ENCODE data around the gene QTRT2. TPM values are rescaled to one million over a fixed set of nuclear protein-coding genes. Genes with fewer than 3 reads are reported as not detected.

Gene QTRT2
- total RNA-seq, 1 experiment from 2014 or later: 84.1 TPM

- no peak overlapping the region for H3K23ac ChIP-seq (ENCODE audit: insufficient read length, low read depth, low read length)
- no peak for DNase-seq
- H2BK5ac ChIP-seq (ENCODE audit: insufficient read length, low read length): no peak overlapping the region
- Mint-ChIP-seq H3K4me3 (no peak overlapping the region), H3K27me3 (ENCODE audit: low read depth) (no peaks in the 10 kb centered on the region; the same call in 1 of the 2 replicates), H3K4me1 (peaks cover 4 to 6% of the 10 kb centered on the region in 2 experiments), H3K27ac (no peak overlapping the region), H3K36me3 (ENCODE audit: insufficient read depth in 1 of 3, low read depth in 3 of 3) (no peaks in the 10 kb centered on the region), H3K9me3 (no peaks in the 10 kb centered on the region)
- no peak overlapping the region for H2AK5ac ChIP-seq (ENCODE audit: insufficient read length, low read length)
- no peak overlapping the region for H3K56ac ChIP-seq (ENCODE audit: insufficient read length, low read depth, low read length)
- H3K27ac ChIP-seq (ENCODE audit: insufficient read length, low read depth, low read length): no peak overlapping the region
- no peak overlapping the region for H2BK20ac ChIP-seq (ENCODE audit: low read depth, low read length, poor library complexity, severe bottlenecking)
- H2BK15ac ChIP-seq (ENCODE audit: low read depth, low read length): no peak overlapping the region
- H3K4me1 ChIP-seq (ENCODE audit: insufficient read depth, low read length): no peaks in the 10 kb centered on the region
- H2BK12ac ChIP-seq (ENCODE audit: insufficient read length, low read depth, low read length): no peak overlapping the region
- H3K9ac ChIP-seq (ENCODE audit: extremely low read depth, insufficient read length, low read length): no peak overlapping the region
- no peaks in the 10 kb centered on the region for H3K9me3 ChIP-seq (ENCODE audit: control insufficient read depth, low read depth, low read length)
- no peak overlapping the region for H4K8ac ChIP-seq (replicated peaks; ENCODE audit: insufficient read length, low read depth, low read length)
- H3K79me1 ChIP-seq (ENCODE audit: insufficient read depth, low read depth, low read length, poor library complexity, severe bottlenecking): no peaks in the 10 kb centered on the region
- no peak overlapping the region for H3T11ph ChIP-seq (ENCODE audit: low read length)
- no peak overlapping the region for H3K4me2 ChIP-seq (ENCODE audit: insufficient read depth, insufficient read length, low read length)
- no peak overlapping the region for H3K4ac ChIP-seq (ENCODE audit: low read depth, low read length)
- TF ChIP-seq CTCF (conservative IDR thresholded peaks at IDR 0.05): no peak
- no peak overlapping the region for H2AFZ ChIP-seq (ENCODE audit: low read length)
- H4K91ac ChIP-seq (ENCODE audit: insufficient read length, low read depth, low read length): no peak overlapping the region
- no peaks in the 10 kb centered on the region for H3K23me2 ChIP-seq (ENCODE audit: insufficient read length, low read depth, low read length, poor library complexity, severe bottlenecking)
- no peaks in the 10 kb centered on the region for H4K20me1 ChIP-seq (ENCODE audit: control insufficient read depth, insufficient read depth, insufficient read length)
- WGBS (ENCODE audit: extremely low coverage, insufficient read length, low lambda C conversion rate): no CpG with 5 or more reads among the region's 3 CpGs
- H3K18ac ChIP-seq (ENCODE audit: insufficient read length, low read depth, low read length): no peak overlapping the region
- H3K27me3 ChIP-seq (ENCODE audit: insufficient read depth, low read length): no peaks in the 10 kb centered on the region
- no peaks in the 10 kb centered on the region for H3K79me2 ChIP-seq (ENCODE audit: insufficient read depth, low read length)
- no peak overlapping the region for H4K5ac ChIP-seq (ENCODE audit: insufficient read length, low read depth, low read length)
- H3K14ac ChIP-seq (ENCODE audit: insufficient read depth, low read length): no peak overlapping the region
- no peak overlapping the region for H2BK120ac ChIP-seq (ENCODE audit: low read depth, low read length, poor library complexity, severe bottlenecking)
Measured at GRCh38 chr3:114127517-114127916, 71.0 kb downstream of the QTRT2 start.

All from H9 (cell line).